Tibial nerve (tissue), 3 donors: ENCODE results near the gene CDS2.

ENCODE experiments used
- POLR2A ChIP-seq, 2 donors: fragments of 450-650 bp; IDR thresholded peaks; one replicate each; pipeline ENCODE4 v1.6.1; 2017; ENCODE audit warnings: antibody characterized with exemption in 2 of 2, mild to moderate bottlenecking in 2 of 2, moderate library complexity in 2 of 2
- TF ChIP-seq, protein P1 (sequence below), 5 experiments: fragments of 200-600 bp in 3 of 5; fragments of 450-650 bp in 2 of 5; sonication (generic) in 3 of 5; IDR thresholded peaks; one replicate each; pipeline ENCODE4 v1.5.1; 2016 to 2019; ENCODE audit warnings: antibody characterized with exemption in 5 of 5, mild to moderate bottlenecking in 3 of 5, moderate library complexity in 2 of 5

DNA sequence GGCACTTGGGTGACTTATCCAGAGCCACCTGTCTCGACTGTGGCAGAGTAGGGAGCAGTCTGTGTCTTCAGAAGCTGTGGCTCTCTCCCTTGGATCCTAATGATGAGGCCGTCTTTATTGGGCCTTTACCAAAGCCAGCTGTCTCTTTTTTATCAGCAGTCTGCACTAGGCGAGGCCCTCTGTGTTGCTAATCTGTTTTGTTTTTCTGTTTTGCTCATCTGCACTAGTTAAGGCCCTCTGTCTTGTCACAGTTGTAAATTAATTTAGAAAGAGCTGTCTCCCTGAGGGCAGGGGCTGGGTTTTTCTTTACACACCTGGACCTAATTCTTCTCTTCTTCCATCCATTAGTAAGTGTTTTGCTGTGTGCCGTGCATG lies 45.0 kb downstream of the CDS2 start:
- TF ChIP-seq, protein P1, sequence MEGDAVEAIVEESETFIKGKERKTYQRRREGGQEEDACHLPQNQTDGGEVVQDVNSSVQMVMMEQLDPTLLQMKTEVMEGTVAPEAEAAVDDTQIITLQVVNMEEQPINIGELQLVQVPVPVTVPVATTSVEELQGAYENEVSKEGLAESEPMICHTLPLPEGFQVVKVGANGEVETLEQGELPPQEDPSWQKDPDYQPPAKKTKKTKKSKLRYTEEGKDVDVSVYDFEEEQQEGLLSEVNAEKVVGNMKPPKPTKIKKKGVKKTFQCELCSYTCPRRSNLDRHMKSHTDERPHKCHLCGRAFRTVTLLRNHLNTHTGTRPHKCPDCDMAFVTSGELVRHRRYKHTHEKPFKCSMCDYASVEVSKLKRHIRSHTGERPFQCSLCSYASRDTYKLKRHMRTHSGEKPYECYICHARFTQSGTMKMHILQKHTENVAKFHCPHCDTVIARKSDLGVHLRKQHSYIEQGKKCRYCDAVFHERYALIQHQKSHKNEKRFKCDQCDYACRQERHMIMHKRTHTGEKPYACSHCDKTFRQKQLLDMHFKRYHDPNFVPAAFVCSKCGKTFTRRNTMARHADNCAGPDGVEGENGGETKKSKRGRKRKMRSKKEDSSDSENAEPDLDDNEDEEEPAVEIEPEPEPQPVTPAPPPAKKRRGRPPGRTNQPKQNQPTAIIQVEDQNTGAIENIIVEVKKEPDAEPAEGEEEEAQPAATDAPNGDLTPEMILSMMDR (IDR thresholded peaks at IDR 0.05): no peak
- TF ChIP-seq POLR2A (IDR thresholded peaks at IDR 0.05): no peak
